ENCODE results near the gene LIMCH1.
"Not testable (repeated sequence)": the region's sequence is repeated elsewhere in the genome, so short reads cannot be mapped to it uniquely, and the experiment has no call there.

The LIMCH1 gene

GRCh38 chr4:41632481-41633073 is 94.6 kb downstream of the LIMCH1 start:
- Histone ChIP-seq H3K27ac (no peak overlapping the region), H3K4me3 (no peak overlapping the region)

- Histone ChIP-seq H3K27ac (no peak overlapping the region), H3K4me3 (no peak overlapping the region)
Observed at GRCh38 chr4:41633321-41633720, 95.4 kb downstream of the LIMCH1 start.

DNA sequence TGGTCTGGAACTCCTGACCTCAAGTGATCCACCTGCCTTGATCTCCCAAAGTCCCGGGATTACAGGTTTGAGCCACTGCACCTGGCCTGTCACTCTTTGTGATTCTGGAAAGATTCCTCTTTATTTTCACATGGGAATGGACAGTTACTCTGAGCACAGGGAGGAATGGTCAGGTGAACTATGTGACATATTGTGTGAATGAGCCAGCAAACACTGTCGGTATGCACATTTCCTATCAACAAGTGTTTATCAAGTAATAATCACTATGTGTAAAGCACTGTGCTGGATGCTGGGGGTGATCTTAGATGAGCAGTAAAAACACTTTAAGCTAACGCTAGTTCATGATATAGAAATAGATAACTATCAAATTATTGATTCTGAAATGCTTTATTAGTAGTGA is 97.5 kb downstream of the LIMCH1 start:
- Histone ChIP-seq H3K4me3 (no peak overlapping the region), H3K27ac (no peak overlapping the region)

- no peak overlapping the region for H3K4me3 ChIP-seq
- no peak overlapping the region for H3K27ac ChIP-seq
Observed at GRCh38 chr4:41638203-41638602, 100.2 kb downstream of the LIMCH1 start.

DNA sequence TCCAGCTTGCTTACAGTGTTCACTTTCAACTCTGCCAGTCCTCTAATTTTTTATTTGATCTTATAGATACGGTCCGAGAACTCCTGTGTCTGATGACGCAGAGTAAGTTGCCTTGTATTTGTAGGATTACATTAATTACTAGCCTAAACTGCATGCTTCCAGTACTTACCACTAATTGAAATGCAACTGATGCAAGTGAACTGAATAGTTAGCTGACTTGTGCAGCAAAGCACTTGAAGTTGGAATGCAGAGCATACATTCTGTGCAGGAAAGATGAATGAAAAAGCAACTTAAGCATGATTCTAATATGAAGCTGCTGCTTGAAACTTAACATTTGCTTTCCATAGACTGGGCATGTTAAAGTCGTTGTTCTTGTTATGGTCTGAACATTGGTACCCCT is 100.9 kb downstream of the LIMCH1 start:
- H3K27ac ChIP-seq = no peak overlapping the region
- no peak overlapping the region for H3K4me3 ChIP-seq

DNA sequence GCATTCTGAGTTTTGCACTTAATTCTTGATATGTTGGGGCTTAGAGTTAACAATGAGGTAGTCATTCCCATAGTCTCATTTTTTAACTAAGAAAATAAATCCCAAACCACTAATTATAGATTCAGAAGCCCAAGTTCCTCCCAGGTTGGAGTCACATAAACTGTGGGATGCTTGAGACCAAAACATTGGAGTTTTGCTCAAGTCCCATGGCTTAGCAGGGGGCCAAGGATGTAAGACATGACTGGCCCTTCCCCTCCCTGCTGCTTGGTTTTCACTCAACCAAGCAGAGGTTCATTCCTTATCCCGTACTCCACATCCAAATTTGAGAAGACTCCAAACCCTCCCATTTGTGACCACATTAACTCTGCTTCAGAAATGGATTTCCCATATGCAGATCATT is 101.3 kb downstream of the LIMCH1 start:
- no peak overlapping the region for H3K4me3 ChIP-seq
- no peak overlapping the region for H3K27ac ChIP-seq

GRCh38 chr4:41640906-41641305 is 102.9 kb downstream of the LIMCH1 start:
- H3K27ac ChIP-seq = no peak overlapping the region
- H3K4me3 ChIP-seq = no peak overlapping the region

GRCh38 chr4:41642746-41643145 is 104.8 kb downstream of the LIMCH1 start:
- not testable (repeated sequence) for H3K4me3 ChIP-seq, H3K27ac ChIP-seq

DNA sequence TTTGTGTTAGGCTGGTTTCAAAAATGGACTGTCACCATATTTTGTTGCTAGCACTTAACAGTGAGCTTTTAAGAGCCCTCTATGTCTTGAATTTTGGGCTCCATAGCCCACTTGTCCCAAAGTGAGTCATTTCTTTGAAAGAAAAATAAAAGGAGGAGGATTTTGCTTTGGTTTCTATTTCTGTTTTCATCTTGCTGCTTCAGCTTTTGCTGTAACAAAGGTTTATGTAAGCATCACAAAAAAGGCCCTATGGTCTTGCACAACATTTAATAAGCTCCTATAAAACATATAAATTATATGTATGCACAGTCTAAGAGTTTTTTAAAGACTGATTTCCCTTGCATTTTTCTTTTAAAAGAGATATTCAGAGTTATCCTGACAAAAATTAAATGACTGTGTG is 105.4 kb downstream of the LIMCH1 start:
- Histone ChIP-seq H3K27ac (no peak overlapping the region), H3K4me3 (no peak overlapping the region)

- no peak overlapping the region for H3K27ac ChIP-seq
Observed at GRCh38 chr4:41644288-41644914, 106.4 kb downstream of the LIMCH1 start.

DNA sequence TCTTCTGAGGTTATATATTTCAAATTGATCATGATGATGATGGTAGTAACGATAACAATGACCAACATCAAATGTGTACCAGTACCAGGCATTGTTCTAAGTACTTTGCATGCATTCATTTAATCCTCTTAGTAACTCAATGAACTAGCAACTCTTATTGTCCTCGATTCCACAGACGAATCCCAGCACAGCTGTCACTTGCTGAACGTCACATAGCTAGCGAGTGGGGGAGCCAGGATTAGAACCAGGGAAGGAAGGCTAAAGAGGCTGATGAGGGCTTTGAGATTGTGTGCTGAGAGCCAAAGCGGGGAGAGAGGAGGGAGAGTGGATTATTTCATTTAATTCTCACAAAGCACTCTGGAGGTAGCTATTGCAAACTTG is 106.9 kb downstream of the LIMCH1 start:
- H3K27ac ChIP-seq = no peak overlapping the region
- H3K4me3 ChIP-seq = no peak overlapping the region

More at GRCh38 chr4:41644288-41644914, 106.4 kb downstream of the LIMCH1 start:
- H3K4me3 ChIP-seq = no peak overlapping the region

GRCh38 chr4:41645728-41646390 is 107.9 kb downstream of the LIMCH1 start:
- no peak overlapping the region for H3K27ac ChIP-seq
- no peak overlapping the region for H3K4me3 ChIP-seq

DNA sequence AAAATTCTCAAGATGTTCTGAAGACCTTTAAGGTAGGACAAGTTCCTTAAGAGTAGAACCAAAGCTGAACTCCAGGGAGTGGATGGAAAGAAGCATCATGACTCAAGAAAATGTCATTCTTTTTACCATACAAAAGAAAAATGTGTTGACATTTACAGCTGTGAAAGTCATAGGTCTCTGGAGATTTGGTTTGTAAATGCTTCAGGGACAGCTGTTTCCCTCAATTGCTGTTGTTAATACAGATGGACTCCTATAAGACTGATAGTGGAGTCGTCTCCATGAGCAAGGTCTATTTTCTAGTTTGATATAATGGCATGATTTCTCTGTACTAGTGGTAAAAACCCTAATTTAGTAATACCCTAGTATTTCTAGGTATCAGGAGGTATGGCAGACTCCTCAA is 108.9 kb downstream of the LIMCH1 start:
- H3K27ac ChIP-seq = no peak overlapping the region
- H3K4me3 ChIP-seq = no peak overlapping the region

DNA sequence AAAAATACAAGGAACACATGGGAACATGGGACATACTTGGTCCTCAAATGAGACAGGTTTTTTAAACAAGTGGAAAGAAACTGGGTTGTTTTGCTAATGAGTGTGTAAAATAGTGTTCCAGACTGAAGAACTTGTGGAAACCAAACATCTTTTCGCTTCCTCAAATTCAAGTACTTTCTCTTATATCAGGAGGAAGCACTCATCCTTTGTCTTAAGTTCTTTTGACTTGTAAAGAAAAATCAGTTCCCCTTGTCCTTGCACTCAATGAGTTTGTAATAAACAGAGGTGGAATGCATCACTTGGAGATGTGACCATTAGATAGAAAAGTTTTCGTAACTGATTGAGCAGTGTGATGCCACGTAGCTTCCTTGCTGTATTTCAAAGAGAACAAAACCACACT is 109.4 kb downstream of the LIMCH1 start:
- Histone ChIP-seq H3K4me3 (no peak overlapping the region), H3K27ac (no peak overlapping the region)

GRCh38 chr4:41651150-41651549 is 113.2 kb downstream of the LIMCH1 start:
- not testable (repeated sequence) for H3K4me3 ChIP-seq, H3K27ac ChIP-seq

GRCh38 chr4:41652971-41653370 is 115.0 kb downstream of the LIMCH1 start:
- Histone ChIP-seq H3K4me3 (no peak overlapping the region), H3K27ac (no peak overlapping the region)

DNA sequence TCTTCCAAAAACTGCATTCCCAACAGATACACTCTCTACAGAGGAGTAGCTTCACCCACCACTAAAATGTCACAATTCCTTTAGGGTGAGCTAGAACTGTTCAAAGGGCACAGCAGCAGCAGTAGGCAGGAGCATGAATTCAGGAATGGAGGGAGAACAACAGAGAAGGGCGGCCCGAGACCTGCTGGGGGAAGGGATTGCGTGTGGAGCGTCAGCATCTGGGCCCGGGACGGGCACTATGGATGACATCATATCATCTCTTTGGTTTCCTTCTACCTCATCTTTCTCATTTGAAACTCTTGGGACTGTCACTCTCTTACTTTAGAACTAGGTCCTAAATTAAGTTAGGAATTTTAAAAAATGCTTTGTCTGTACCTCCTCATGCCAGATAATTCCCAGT is 115.6 kb downstream of the LIMCH1 start:
- H3K27ac ChIP-seq = no peak overlapping the region

GRCh38 chr4:41655177-41655576 is 117.2 kb downstream of the LIMCH1 start:
- Histone ChIP-seq H3K4me3 (no peak overlapping the region), H3K27ac (no peak overlapping the region)

More for the DNA sequence above, 115.6 kb downstream of the LIMCH1 start:
- H3K4me3 ChIP-seq = no peak overlapping the region

DNA sequence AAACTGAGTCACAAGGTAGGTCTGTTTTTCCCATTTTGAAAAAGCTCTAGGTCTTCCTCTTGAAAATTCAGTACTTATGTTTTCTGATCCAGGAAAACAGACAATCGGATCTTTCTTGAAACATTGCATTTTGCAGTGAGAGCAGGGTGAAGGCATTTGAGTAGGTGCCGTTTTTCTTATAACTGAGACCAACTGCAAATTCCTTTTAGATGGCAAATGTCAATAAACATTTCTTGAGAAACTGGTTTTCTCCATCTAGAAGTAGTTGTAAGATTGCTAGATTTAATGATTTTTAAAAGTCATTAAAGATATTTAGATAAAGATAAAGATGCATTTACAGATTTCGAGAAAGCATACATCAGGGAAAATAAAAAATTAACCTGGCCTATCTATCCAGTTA is 118.1 kb downstream of the LIMCH1 start:
- H3K4me3 ChIP-seq = no peak overlapping the region
- H3K27ac ChIP-seq = no peak overlapping the region

DNA sequence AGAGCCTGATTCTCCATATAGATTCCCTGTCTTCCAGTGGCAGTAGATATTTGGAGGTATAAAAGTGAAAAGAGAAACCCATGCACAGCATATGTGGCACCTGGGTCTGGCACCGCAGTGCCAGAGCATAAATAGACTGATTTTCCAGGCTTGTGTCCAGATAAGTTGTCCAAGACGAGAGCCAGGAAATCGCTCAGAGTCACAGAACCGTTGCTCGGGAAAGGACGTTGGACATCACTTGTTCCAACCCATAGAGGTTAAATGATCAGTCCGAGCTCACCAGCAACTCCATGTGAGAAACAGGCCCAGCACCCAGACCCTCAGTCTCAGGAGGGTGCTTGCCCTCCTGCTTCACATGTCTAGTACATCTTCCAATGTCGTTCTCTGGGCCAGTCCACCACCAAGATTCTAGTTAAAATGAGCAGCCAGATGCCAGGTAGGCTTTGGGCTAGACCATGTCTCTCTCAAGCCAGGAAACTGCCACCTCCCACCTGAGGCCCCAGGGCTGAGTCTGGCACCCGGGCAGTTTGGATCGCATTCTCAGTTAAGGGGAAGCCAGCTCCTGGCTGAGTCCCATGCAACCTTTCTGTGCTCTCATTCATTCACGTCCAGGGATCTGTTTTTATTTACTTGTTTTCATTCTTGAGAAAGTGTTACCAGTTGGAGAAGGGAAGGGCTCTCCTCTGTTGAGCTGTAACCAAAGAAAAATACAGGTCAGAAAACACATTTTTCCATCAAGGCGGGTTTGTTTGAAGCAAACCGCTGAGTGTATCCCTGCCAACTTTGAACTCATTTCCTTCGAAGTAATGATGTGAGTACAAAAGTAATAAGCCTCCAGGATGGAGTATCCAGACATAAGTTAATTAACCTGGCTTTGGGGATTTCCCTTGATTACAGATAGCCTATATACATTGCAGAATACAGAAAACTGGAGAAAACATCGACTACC is 118.9 kb downstream of the LIMCH1 start:
- H3K27ac ChIP-seq = no peak overlapping the region
- no peak overlapping the region for H3K4me3 ChIP-seq
